GM18867 (cell line): Measurements from ENCODE around the gene PDLIM4.

Experiments
- ATAC-seq: cut with Tn5 transposase; IDR thresholded peaks from one replicate; pipeline ENCODE4 v1.9.1; 2021; ENCODE audit warnings: mild to moderate bottlenecking, moderate library complexity; ENCODE audit not compliant: unreplicated experiment

Gene PDLIM4

DNA sequence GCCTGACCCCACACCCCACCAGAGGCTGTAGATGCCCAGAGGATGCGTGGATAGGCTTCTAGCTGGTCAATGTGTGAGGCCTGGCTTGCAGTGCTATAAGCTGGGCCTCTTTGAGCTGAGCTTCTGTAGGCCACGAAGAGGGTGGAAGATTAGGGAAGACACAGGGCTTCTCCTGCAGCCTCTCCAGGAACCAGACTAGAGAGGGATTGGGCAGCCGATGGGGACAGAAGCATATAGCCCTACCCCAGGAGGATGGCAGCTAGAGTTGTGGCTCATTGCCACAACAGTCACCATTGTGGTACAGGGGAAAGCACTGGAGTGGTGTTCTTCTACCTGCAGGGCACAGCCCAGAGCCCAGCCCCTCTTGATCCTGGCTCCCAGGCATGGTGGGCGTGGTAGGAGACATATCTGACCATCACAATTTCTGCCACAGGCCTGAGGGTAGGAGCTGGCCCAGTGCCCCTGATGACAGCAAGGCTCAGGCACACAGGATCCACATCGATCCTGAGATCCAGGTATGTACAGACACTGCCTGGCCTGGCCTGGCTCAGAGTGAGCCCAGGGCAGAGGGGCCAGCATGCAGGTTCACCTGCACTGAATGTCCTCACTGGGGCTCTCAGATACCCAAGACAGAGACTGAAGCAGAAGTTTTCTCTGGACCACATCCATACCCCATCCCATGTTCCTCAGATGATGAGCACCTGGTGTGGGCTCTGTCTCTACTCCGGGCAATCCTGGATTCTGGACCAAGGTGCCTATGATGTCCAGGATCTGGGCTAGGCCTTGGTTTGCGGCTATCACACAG is 8.7 kb downstream of the PDLIM4 start:
- no peak for ATAC-seq

DNA sequence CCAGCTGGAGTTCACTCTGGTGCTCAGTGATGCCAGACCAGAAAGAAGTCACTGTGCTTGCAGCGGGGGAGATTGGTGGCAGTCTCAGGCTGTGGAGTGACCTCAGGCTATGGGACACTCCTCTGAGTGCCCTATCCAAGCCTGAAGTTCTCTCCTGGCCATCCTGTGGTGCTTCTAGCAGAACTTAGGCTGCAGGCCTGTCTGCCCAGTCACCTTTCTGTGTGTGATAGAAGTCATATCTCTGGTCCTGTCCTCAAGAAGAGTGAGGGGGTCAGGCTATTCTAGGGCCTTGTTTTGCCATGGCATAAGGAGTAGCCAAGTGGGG is 9.3 kb downstream of the PDLIM4 start:
- ATAC-seq = no peak

DNA sequence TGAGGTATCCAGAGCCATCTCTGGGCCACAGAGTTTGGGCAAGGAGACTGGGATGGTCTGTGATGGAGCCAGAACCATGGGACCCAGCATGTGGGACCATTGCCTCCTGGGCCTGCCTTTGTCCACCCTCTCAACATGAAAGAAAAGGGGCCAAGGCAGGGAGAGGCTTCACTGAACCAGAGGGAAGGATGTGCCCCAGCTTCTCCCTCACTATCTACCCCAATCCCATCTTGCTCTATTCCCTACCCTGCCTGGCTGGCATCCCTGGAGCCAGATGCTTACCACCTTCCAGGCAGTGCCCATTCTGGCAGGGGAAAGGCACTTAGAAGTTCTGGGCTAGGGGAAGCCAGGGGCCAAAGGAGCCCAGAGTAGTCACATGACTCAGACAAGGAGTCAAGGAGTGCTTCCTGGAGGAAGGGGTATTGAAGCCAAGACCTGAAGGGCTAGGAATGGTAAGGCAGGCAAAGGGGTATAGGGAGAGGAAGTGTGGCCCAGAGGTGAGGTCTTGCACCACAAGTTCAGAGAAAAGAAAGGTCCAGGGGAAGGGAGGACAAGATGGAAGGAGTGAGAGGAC is 9.8 kb downstream of the PDLIM4 start:
- no peak for ATAC-seq

DNA sequence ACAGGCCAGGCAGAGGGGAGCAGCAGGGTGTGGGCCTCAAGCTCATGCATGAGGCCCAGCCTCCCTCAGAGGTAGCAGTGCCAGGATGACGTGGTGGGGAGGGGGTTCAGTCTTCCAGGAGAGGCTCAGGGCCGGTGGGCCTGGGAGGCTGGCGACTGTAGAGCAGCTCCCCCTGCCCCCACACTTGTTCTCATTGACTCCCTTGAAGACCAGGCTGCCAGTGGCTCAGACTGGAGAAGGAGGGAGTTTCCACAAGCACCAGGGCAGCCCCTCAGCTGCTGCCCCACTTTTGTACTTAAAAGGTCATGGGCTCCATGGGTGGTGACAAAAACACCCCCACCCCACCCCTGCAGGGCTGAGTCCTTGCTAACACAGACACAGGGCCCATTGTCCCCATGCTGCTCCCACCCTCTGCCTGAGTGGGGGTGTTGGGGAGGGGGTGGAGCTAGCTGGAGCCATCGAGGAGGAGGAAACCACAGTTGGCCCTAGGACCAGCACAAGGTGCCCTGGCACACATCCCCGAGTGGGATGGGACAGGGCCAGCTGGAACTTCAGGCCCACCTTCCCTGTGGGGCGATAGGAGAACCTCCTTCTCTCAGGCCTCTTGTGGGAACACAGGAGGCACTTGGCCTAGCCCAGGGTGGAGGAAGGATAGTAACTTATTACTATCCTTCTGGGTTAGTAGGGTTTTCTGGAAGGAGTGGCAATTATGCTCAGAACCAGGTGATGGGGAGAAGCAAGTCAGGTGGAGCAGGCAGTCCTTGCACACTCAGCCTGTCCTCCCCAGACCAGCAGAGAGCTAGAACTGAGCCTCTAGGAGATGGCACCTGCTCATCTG is 10.7 kb downstream of the PDLIM4 start:
- peak; percentile 22 for ATAC-seq

DNA sequence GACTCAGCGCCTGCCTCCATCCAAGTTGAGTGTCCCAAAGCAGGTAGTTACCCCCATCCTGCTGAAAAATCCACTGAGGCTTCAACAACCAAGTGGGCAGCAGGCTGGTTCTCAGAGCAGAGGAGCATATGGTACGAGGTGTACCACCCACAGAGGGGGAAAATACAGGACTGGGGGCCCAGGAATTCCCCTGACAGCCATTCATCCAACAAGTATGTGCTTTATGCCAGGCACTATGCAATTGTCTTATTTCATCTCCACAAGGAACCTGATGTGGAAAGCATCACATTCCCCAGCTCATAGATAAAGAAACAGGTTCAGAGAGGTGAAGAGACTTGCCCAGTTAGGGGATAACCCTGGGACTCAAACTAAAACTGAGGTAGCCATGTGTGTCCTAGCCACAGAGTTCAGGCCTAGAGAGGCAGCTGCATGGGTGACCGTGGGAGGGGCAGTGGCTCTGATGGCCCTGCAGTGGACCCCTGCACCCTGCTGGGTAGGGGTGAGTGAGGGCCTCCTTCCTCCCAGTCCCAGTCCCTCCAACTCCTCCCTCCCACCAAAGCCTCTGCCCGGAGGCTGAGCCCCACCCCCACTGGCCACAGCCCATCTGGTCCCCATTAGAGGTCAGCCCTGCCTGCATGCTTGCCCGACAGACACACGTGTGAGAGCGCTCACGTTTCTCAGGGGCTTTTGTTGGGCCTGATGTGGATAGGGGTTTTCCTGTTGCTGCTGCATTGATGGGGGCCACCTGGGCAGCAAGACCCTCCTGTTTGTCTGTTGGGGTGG is 11.5 kb downstream of the PDLIM4 start:
- peak; percentile 64 for ATAC-seq

- ATAC-seq = no peak
These were observed 12.3 kb downstream of the PDLIM4 start for GRCh38 chr5:132269635-132270334.

DNA sequence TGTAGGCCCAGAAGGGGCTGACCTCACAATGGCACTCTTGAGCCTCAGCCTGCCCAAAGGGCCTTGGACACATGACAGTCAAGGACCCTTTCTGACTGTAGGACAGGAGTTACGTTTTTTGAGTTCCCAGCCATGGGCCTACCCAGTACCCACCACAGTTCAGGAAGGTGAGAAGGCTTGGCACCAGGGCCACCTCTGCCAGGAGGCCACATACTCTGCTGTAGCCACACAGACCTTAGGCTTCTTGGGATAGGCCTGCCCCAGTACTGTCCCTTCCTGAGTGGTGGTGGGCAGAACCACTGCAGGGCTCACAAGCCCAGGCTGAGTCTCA is 12.8 kb downstream of the PDLIM4 start:
- no peak for ATAC-seq

DNA sequence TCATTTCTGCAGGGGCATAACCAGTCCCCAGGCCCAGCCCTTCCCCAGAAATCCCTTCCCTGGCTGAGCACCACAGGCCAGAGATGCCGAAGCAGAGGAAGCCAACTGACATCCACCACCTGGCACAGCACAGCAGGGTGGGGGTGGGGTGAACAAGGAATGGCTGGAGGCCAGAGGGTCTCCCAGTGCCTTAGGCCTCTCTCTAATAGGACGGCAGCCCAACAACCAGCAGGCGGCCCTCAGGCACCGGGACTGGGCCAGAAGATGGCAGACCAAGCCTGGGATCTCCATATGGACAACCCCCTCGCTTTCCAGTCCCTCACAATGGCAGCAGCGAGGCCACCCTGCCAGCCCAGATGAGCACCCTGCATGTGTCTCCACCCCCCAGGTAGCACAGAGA is 13.2 kb downstream of the PDLIM4 start:
- no peak for ATAC-seq

- ATAC-seq = no peak
These were observed 14.1 kb downstream of the PDLIM4 start for GRCh38 chr5:132271251-132272246.

GRCh38 chr5:132272311-132273210 is 15.1 kb downstream of the PDLIM4 start:
- no peak for ATAC-seq

- no peak for ATAC-seq
These were observed 16.1 kb downstream of the PDLIM4 start for GRCh38 chr5:132273631-132274030.

DNA sequence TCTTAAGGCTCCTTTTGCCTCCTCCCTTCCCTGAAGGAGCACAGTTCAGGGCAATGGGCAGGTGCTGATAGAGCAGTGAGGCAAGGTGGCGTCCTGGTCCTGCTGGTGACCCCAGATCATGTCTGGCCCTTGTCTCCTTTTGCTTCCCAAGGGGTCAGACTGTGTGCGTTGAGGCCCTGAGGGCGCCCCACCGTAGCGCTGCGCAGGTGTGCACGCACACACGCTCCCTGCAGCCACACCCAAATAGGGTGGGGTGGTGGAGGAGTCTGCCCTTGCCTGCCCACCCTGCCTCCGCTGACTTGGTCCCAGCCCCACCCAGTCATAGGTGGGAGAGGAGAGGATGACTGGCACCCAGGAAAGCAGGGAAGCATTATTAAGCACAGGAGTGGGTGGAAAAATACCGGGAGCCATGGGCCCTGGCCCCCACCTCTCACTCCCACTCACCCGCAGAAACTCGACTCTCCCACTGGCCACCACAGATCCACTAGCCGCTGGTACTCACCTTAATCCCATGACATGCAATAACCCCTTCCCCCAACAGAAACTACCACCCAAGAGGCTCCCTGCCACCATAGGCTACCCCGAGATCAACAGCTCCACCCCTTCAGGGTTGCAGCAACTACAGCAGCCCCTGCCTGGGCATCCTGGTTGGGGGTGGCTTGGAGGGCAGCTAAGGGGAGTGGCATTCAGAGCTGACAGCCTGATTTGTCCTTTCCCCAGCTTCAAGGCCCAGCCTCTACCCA is 16.7 kb downstream of the PDLIM4 start:
- ATAC-seq = no peak

DNA sequence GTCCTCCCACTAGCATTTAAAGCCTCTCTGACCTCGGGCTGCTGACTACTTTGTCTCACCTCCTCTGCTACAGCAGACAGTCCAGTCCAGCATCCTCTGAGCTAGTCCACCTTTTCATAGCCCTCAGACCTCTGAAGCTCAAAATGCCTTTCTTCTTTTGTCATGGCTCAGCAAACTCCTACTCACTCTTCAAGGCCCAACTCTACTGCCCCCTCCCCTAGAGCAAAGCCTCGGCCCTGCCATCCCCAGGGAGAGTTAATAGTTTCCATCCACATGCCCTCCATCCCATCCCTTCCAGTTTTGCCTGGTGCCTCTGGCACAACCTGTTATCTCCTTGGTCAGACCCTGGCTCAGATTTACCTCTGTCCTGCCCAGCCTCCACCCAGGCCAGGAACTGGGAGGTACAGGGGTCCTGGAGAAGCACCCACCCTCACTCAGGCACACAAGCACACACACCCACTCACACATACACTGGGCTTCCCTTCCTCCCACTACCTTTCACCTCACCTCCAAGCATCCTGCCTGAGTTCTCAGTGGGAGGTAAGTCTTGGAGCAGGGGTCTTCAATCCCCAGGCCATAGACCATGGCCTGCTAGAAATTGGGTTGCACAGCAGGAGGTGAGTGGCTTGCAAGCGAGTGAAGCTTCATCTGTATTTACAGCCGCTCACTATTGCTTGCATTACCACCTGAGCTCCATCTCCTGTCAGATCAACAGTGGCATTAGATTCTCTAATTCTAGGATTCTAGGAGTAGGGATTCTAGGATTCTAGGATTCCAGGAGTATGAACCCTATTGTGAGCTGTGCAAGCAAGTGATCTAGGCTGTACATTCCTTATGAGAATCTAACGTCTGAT is 18.1 kb downstream of the PDLIM4 start:
- ATAC-seq = no peak

DNA sequence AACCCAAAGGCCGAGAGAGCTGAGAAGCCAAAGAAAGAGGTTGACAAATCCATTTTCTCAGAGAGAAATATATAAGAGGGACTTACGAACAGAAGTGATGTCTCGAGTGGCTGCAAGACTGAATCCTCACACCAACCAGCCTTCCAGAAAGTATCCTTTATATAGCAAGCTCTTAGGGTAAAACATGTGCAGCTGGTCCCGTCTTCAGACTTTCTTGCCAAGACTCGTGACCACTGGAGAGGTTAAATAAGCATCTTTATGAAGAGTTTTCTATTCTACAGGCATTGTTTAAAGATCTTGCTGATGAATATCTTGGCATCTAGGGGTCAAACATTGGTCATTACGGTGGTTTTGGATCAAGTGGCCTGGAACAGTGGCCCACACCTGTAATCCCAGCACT is 19.8 kb downstream of the PDLIM4 start:
- ATAC-seq = no peak

GRCh38 chr5:132277971-132278853 is 20.7 kb downstream of the PDLIM4 start:
- ATAC-seq = no peak

- no peak for ATAC-seq
These were observed 22.3 kb downstream of the PDLIM4 start for GRCh38 chr5:132279801-132280200.
